ENCODE results near the gene ACVR1B. TPM values are rescaled to one million over a fixed set of nuclear protein-coding genes. Genes with fewer than 3 reads are reported as not detected.

ACVR1B gene
- total RNA-seq, 1 donor from 2014 or later, result 15.1 TPM

GRCh38 chr12:51915003-51915625 lies 36.4 kb upstream of the ACVR1B start:
- DNase-seq (ENCODE audit: low read depth), result no peak
- Histone ChIP-seq H3K4me3 (ENCODE audit: low read depth, low read length) (no peak overlapping the region), H3K36me3 (ENCODE audit: control insufficient read depth, insufficient read depth, low read length) (no peaks in the 10 kb centered on the region), H3K27me3 (ENCODE audit: control insufficient read depth, insufficient read depth, low read length) (peaks cover 2% of the 10 kb centered on the region)
- TF ChIP-seq, protein P1, sequence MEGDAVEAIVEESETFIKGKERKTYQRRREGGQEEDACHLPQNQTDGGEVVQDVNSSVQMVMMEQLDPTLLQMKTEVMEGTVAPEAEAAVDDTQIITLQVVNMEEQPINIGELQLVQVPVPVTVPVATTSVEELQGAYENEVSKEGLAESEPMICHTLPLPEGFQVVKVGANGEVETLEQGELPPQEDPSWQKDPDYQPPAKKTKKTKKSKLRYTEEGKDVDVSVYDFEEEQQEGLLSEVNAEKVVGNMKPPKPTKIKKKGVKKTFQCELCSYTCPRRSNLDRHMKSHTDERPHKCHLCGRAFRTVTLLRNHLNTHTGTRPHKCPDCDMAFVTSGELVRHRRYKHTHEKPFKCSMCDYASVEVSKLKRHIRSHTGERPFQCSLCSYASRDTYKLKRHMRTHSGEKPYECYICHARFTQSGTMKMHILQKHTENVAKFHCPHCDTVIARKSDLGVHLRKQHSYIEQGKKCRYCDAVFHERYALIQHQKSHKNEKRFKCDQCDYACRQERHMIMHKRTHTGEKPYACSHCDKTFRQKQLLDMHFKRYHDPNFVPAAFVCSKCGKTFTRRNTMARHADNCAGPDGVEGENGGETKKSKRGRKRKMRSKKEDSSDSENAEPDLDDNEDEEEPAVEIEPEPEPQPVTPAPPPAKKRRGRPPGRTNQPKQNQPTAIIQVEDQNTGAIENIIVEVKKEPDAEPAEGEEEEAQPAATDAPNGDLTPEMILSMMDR (IDR thresholded peaks at IDR 0.05; ENCODE audit: insufficient read depth, low read length, poor library complexity, severe bottlenecking), result no peak

DNA sequence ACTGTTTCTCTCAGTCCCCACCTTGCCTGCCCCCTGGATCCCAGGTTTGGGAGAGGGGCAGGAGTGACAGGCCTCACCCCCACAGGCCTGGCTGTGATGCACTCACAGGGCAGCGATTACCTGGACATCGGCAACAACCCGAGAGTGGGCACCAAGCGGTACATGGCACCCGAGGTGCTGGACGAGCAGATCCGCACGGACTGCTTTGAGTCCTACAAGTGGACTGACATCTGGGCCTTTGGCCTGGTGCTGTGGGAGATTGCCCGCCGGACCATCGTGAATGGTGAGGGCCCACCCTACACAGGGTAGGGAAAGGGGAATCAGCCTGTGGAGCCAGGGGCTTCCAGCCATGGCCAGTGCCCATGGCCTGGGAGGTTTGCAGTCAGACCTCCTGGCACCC lies 35.5 kb upstream of the ACVR1B start:
- TF ChIP-seq, protein P1 (IDR thresholded peaks at IDR 0.05; ENCODE audit: insufficient read depth, low read length, poor library complexity, severe bottlenecking), result no peak
- no peak overlapping the region for H3K4me3 ChIP-seq (ENCODE audit: low read depth, low read length)
- H3K36me3 ChIP-seq (ENCODE audit: control insufficient read depth, insufficient read depth, low read length), result no peaks in the 10 kb centered on the region
- no peak for DNase-seq (ENCODE audit: low read depth)
- H3K27me3 ChIP-seq (ENCODE audit: control insufficient read depth, insufficient read depth, low read length), result peaks cover 2% of the 10 kb centered on the region

- Histone ChIP-seq H3K27me3 (ENCODE audit: control insufficient read depth, insufficient read depth, low read length) (peaks cover 2% of the 10 kb centered on the region), H3K4me3 (ENCODE audit: low read depth, low read length) (no peak overlapping the region), H3K36me3 (ENCODE audit: control insufficient read depth, insufficient read depth, low read length) (no peaks in the 10 kb centered on the region)
- DNase-seq (ENCODE audit: low read depth), result no peak
- TF ChIP-seq, protein P1 (IDR thresholded peaks at IDR 0.05; ENCODE audit: insufficient read depth, low read length, poor library complexity, severe bottlenecking), result no peak
These were observed 34.4 kb upstream of the ACVR1B start for GRCh38 chr12:51917041-51917590.

- Histone ChIP-seq H3K4me3 (ENCODE audit: low read depth, low read length) (no peak overlapping the region), H3K36me3 (ENCODE audit: control insufficient read depth, insufficient read depth, low read length) (no peaks in the 10 kb centered on the region), H3K27me3 (ENCODE audit: control insufficient read depth, insufficient read depth, low read length) (peaks cover 2% of the 10 kb centered on the region)
- no peak for DNase-seq (ENCODE audit: low read depth)
- TF ChIP-seq, protein P1 (IDR thresholded peaks at IDR 0.05; ENCODE audit: insufficient read depth, low read length, poor library complexity, severe bottlenecking), result no peak
These were observed 33.6 kb upstream of the ACVR1B start for GRCh38 chr12:51917746-51918453.

- Histone ChIP-seq H3K4me3 (ENCODE audit: low read depth, low read length) (no peak overlapping the region), H3K27me3 (ENCODE audit: control insufficient read depth, insufficient read depth, low read length) (peaks cover 4% of the 10 kb centered on the region), H3K36me3 (ENCODE audit: control insufficient read depth, insufficient read depth, low read length) (no peaks in the 10 kb centered on the region)
- TF ChIP-seq, protein P1 (IDR thresholded peaks at IDR 0.05; ENCODE audit: insufficient read depth, low read length, poor library complexity, severe bottlenecking), result no peak
- no peak for DNase-seq (ENCODE audit: low read depth)
These were observed 31.5 kb upstream of the ACVR1B start for GRCh38 chr12:51920046-51920445.

Data from kidney epithelial cell (primary cell).